WERI-Rb-1 (cell line): ENCODE results near the gene OR13D1.
A peak's percentile ranks its signal among the peaks of the same experiment; 100 is the strongest.

Experiments used
- DNase-seq: peaks from one replicate; pipeline ENCODE4 v3.0.0-alpha.2; 2020
- H3K27ac ChIP-seq: fragments of 250-450 bp; sonication (Bioruptor Pico); 2 replicates; pipeline ENCODE4 v1.5.1; 2020; ENCODE audit warnings: mild to moderate bottlenecking, moderate library complexity
- H3K27me3 ChIP-seq: fragments of 250-450 bp; sonication (Bioruptor Pico); 2 replicates; pipeline ENCODE4 v1.5.1; 2021; ENCODE audit warnings: mild to moderate bottlenecking, low read depth, moderate library complexity; ENCODE audit not compliant: insufficient read depth, severe bottlenecking
- H3K36me3 ChIP-seq: fragments of 250-450 bp; sonication (Bioruptor Pico); 2 replicates; pipeline ENCODE4 v1.5.1; 2020; ENCODE audit warnings: mild to moderate bottlenecking, moderate library complexity
- H3K4me3 ChIP-seq: 2 replicates; pipeline ENCODE4 v1.5.1; 2011; ENCODE audit warnings: low read depth, mild to moderate bottlenecking, control low read depth, low read length
- H3K9me3 ChIP-seq: fragments of 250-450 bp; sonication (Bioruptor Pico); 2 replicates; pipeline ENCODE4 v1.5.1; 2021; ENCODE audit warnings: mild to moderate bottlenecking, moderate library complexity; ENCODE audit not compliant: severe bottlenecking
- TF ChIP-seq, protein P1 (sequence below): IDR thresholded peaks from 2 replicates; pipeline ENCODE4 v1.5.1; 2011; ENCODE audit warnings: low read depth, mild to moderate bottlenecking, control low read depth, inconsistent platforms, low read length

OR13D1 gene, protein sequence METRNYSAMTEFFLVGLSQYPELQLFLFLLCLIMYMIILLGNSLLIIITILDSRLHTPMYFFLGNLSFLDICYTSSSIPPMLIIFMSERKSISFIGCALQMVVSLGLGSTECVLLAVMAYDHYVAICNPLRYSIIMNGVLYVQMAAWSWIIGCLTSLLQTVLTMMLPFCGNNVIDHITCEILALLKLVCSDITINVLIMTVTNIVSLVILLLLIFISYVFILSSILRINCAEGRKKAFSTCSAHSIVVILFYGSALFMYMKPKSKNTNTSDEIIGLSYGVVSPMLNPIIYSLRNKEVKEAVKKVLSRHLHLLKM

DNA sequence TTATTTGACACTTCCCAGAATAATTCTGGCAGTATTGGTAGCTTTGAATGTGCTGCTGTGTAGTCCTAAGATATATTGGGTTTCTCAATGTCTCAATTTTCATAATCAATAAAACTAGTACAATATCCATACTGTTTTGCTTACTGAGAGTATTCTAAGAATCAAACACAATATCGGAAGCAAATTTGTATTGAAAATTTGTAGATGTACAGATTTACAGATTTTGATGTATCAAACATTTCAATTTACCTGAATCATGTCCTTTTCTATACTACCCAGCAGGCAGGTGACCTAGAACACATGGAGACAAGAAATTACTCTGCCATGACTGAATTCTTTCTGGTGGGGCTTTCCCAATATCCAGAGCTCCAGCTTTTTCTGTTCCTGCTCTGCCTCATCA, at the start of gene OR13D1:
Gene OR13D1, plus strand, starts transcription at position 301 of the 400 bp plus-strand sequence. Its CDS starts 0 bp downstream, at position 301.
- H3K36me3 ChIP-seq, result no peaks in the 10 kb centered on the region
- H3K27me3 ChIP-seq, result no peaks in the 10 kb centered on the region
- no peak within 1 kb of the TSS for H3K4me3 ChIP-seq
- no peaks in the 10 kb centered on the region for H3K9me3 ChIP-seq
- no peak for DNase-seq
- no peak within 1 kb of the TSS for H3K27ac ChIP-seq
- TF ChIP-seq, protein P1, sequence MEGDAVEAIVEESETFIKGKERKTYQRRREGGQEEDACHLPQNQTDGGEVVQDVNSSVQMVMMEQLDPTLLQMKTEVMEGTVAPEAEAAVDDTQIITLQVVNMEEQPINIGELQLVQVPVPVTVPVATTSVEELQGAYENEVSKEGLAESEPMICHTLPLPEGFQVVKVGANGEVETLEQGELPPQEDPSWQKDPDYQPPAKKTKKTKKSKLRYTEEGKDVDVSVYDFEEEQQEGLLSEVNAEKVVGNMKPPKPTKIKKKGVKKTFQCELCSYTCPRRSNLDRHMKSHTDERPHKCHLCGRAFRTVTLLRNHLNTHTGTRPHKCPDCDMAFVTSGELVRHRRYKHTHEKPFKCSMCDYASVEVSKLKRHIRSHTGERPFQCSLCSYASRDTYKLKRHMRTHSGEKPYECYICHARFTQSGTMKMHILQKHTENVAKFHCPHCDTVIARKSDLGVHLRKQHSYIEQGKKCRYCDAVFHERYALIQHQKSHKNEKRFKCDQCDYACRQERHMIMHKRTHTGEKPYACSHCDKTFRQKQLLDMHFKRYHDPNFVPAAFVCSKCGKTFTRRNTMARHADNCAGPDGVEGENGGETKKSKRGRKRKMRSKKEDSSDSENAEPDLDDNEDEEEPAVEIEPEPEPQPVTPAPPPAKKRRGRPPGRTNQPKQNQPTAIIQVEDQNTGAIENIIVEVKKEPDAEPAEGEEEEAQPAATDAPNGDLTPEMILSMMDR, result no peak

DNA sequence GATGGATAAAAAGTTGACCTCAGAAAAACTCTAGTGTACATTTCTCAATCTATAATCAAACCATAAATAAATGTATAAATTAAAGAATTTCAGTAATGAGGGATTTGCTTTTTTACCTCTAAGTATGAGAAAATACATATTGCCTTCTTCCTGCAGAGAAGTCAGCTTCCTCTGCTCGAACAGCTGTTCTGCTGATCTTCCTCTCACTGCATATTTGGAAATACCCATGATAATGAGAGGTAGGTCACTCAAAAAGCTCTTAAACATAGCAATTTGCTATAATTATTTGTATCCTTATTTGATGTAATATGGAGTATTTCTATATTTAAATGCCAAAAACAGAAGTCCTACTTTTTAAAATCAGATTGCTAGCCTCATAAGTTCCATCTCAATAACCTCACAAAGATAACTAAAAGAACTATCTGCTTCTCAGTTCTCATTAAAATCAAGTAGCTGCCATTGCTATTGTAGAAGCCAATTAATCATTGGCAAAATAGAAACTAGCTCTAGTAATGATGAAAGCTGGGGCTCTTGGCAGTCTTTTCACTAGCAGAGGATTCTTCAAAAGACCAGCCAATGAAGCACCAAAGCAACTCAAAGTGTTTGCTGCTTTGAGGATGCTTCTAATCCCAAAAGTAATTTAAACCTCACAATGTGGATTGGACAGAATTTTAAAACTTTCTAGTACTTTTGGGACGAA, 35.7 kb upstream of the OR13D1 start:
- TF ChIP-seq, protein P1, result no peak

DNA sequence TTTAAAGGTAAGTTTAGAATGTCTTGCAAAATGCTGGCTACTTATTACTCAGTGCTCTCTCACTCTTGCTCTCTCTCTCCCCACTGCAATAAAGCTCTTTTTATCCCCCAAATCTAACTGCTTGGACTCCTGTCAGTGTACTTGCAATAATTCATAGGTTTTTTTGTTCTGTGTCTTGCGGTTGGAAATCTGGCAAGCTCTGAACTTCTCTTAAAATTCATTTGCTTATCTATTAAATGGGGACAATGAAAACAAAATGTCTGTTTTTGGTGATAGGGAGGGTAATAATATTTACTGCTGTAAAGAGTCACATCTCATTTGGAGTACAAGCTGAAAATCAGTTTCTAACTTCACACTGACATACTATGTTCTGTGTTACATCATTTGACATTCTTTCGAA, 18.7 kb upstream of the OR13D1 start:
- no peak overlapping the region for H3K4me3 ChIP-seq
- no peak for DNase-seq
- no peaks in the 10 kb centered on the region for H3K27me3 ChIP-seq
- no peak overlapping the region for H3K27ac ChIP-seq
- H3K36me3 ChIP-seq, result no peaks in the 10 kb centered on the region
- H3K9me3 ChIP-seq, result no peaks in the 10 kb centered on the region
- TF ChIP-seq, protein P1, result no peak

More for the DNA sequence above, 35.7 kb upstream of the OR13D1 start:
- Histone ChIP-seq H3K4me3 (no peak overlapping the region), H3K27ac (no peak overlapping the region), H3K36me3 (no peaks in the 10 kb centered on the region), H3K27me3 (no peaks in the 10 kb centered on the region), H3K9me3 (no peaks in the 10 kb centered on the region)
- no peak for DNase-seq

DNA sequence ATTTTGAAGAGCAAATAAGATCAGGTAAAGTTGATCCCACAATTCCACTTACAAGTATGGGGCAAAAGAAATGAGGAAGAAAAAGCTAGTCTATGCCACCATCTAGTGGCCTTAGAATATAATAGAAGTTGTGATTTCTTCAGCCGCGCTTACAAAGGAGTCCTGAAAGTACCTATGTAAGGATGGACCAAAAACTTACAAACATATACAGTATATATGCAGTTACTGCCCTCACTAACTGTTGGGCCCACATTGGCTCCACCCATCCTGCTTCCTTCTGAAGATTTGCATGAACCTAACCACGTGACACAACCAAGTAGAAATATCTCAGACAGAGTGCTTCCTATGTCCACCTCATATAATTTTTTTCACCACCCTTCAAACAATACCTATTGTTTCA, 11.7 kb upstream of the OR13D1 start:
- no peaks in the 10 kb centered on the region for H3K9me3 ChIP-seq
- H3K27me3 ChIP-seq, result no peaks in the 10 kb centered on the region
- H3K36me3 ChIP-seq, result no peaks in the 10 kb centered on the region
- H3K4me3 ChIP-seq, result no peak overlapping the region
- TF ChIP-seq, protein P1, result peak; percentile 44; the same call in 1 of the 2 replicates
- no peak for DNase-seq
- no peak overlapping the region for H3K27ac ChIP-seq

DNA sequence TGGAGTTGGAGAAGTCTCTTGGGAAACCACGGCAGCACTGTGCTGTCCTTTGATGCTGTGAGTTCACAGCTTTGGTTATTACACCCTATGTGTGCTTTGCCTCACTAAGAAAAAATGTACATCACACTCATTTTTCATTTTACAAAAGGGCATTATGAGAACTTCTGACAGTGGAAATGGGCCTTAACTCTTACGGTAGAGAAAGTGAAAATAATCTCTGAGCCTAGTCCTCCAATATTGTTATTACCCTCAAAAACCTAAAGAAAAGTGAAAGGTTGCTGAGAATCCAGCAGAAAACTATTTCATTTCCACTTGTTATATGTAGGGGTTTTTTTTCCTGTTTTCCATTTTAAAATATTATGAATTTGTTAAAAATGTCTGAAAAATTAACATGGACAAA, 8.2 kb upstream of the OR13D1 start:
- Histone ChIP-seq H3K27me3 (no peaks in the 10 kb centered on the region), H3K4me3 (no peak overlapping the region), H3K9me3 (no peaks in the 10 kb centered on the region), H3K27ac (no peak overlapping the region), H3K36me3 (no peaks in the 10 kb centered on the region)
- TF ChIP-seq, protein P1, result no peak
- no peak for DNase-seq
